DOHH2 (cell line): ENCODE data around the gene QRICH2.

Source experiments
- H3F3A ChIP-seq: fragments of 200-600 bp; sonication (generic), shearing (Covaris generic); 2 replicates; pipeline ENCODE4 v1.6.0; 2016; ENCODE audit warnings: antibody characterized with exemption, mild to moderate bottlenecking; ENCODE audit not compliant: control insufficient read depth, insufficient read depth
- H3K27ac ChIP-seq: fragments of 200-600 bp; sonication (generic); 2 replicates; pipeline ENCODE4 v1.5.1; 2014; ENCODE audit warnings: low read depth, mild to moderate bottlenecking, low read length, moderate library complexity
- H3K27me3 ChIP-seq: fragments of 200-600 bp; sonication (generic); 2 replicates; pipeline ENCODE4 v1.6.1; 2014; ENCODE audit warnings: mild to moderate bottlenecking, low read length, mixed read lengths; ENCODE audit not compliant: control insufficient read depth
- H3K36me3 ChIP-seq: fragments of 200-600 bp; sonication (generic); 2 replicates; pipeline ENCODE4 v1.6.1; 2014; ENCODE audit warnings: mild to moderate bottlenecking, low read length, moderate library complexity, mixed read lengths; ENCODE audit not compliant: control insufficient read depth
- H3K4me1 ChIP-seq: fragments of 200-600 bp; sonication (generic); 2 replicates; pipeline ENCODE4 v1.6.1; 2014; ENCODE audit warnings: mild to moderate bottlenecking, low read length, mixed read lengths; ENCODE audit not compliant: control insufficient read depth
- H3K4me2 ChIP-seq: fragments of 200-600 bp; sonication (generic); 2 replicates; pipeline ENCODE4 v1.6.0; 2014; ENCODE audit warnings: mild to moderate bottlenecking, low read length, moderate library complexity
- H3K4me3 ChIP-seq: fragments of 200-600 bp; sonication (generic); 2 replicates; pipeline ENCODE4 v1.5.1; 2014; ENCODE audit warnings: mild to moderate bottlenecking, low read length, mixed read lengths
- H3K79me2 ChIP-seq: fragments of 200-600 bp; sonication (generic); 2 replicates; pipeline ENCODE4 v1.6.1; 2014; ENCODE audit warnings: mild to moderate bottlenecking, low read length, mixed read lengths; ENCODE audit not compliant: control insufficient read depth
- H3K9me2 ChIP-seq: fragments of 200-600 bp; sonication (generic); replicated peaks from 2 replicates; pipeline ENCODE4 v1.6.1; 2014; ENCODE audit warnings: mild to moderate bottlenecking, low read length, mixed read lengths; ENCODE audit not compliant: control insufficient read depth
- H3K9me3 ChIP-seq: fragments of 200-600 bp; sonication (generic); 2 replicates; pipeline ENCODE4 v1.6.1; 2014; ENCODE audit warnings: antibody characterized with exemption, low read length, mixed read lengths; ENCODE audit not compliant: control insufficient read depth, insufficient read depth
- H4K20me1 ChIP-seq: fragments of 200-600 bp; sonication (generic); 2 replicates; pipeline ENCODE4 v1.6.0; 2014; ENCODE audit warnings: low read depth, mild to moderate bottlenecking, antibody characterized with exemption, low read length, moderate library complexity; ENCODE audit not compliant: control insufficient read depth, insufficient read depth
- EZH2phosphoT487 ChIP-seq: fragments of 200-600 bp; sonication (generic); IDR thresholded peaks from 2 replicates; pipeline ENCODE4 v1.6.1; 2017; ENCODE audit warnings: borderline replicate concordance, mild to moderate bottlenecking, antibody characterized with exemption, low read length, moderate library complexity, mixed read lengths
- TF ChIP-seq, protein P1 (sequence below): fragments of 200-600 bp; sonication (generic); IDR thresholded peaks from one replicate; pipeline ENCODE4 v1.5.1; 2014; ENCODE audit warnings: antibody characterized with exemption, mild to moderate bottlenecking, low read depth, low read length; ENCODE audit not compliant: poor library complexity, severe bottlenecking

The QRICH2 gene

GRCh38 chr17:76262732-76263344 lies 45.2 kb downstream of the QRICH2 start:
- peak overlapping the region; percentile 77 for H3K27ac ChIP-seq
- H3K4me1 ChIP-seq: peaks cover 79% of the 10 kb centered on the region
- H3K27me3 ChIP-seq: no peaks in the 10 kb centered on the region
- peaks cover 23% of the 10 kb centered on the region for H3K79me2 ChIP-seq
- peak overlapping the region; percentile 68 for H3K4me3 ChIP-seq
- no peaks in the 10 kb centered on the region for H3K9me3 ChIP-seq
- H3K9me2 ChIP-seq: no peaks in the 10 kb centered on the region
- TF ChIP-seq, protein P1, sequence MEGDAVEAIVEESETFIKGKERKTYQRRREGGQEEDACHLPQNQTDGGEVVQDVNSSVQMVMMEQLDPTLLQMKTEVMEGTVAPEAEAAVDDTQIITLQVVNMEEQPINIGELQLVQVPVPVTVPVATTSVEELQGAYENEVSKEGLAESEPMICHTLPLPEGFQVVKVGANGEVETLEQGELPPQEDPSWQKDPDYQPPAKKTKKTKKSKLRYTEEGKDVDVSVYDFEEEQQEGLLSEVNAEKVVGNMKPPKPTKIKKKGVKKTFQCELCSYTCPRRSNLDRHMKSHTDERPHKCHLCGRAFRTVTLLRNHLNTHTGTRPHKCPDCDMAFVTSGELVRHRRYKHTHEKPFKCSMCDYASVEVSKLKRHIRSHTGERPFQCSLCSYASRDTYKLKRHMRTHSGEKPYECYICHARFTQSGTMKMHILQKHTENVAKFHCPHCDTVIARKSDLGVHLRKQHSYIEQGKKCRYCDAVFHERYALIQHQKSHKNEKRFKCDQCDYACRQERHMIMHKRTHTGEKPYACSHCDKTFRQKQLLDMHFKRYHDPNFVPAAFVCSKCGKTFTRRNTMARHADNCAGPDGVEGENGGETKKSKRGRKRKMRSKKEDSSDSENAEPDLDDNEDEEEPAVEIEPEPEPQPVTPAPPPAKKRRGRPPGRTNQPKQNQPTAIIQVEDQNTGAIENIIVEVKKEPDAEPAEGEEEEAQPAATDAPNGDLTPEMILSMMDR: no peak
- TF ChIP-seq EZH2phosphoT487: no peak
- peak overlapping the region; percentile 73 for H3K4me2 ChIP-seq
- no peaks in the 10 kb centered on the region for H4K20me1 ChIP-seq
- H3F3A ChIP-seq: peaks cover 27% of the 10 kb centered on the region
- H3K36me3 ChIP-seq: peaks cover 20% of the 10 kb centered on the region

- no peaks in the 10 kb centered on the region for H3K9me2 ChIP-seq
- H3K4me3 ChIP-seq: peak overlapping the region; percentile 68
- H3K27me3 ChIP-seq: no peaks in the 10 kb centered on the region
- TF ChIP-seq, protein P1: peak; percentile 30
- TF ChIP-seq EZH2phosphoT487: no peak
- H3K4me1 ChIP-seq: peaks cover 66% of the 10 kb centered on the region
- H3K4me2 ChIP-seq: peak overlapping the region; percentile 73
- peaks cover 11% of the 10 kb centered on the region for H3K36me3 ChIP-seq
- peaks cover 11% of the 10 kb centered on the region for H3K79me2 ChIP-seq
- no peaks in the 10 kb centered on the region for H4K20me1 ChIP-seq
- no peaks in the 10 kb centered on the region for H3K9me3 ChIP-seq
- peaks cover 27% of the 10 kb centered on the region for H3F3A ChIP-seq
- peak overlapping the region; percentile 77 for H3K27ac ChIP-seq
Observed at GRCh38 chr17:76261421-76262215, 46.5 kb downstream of the QRICH2 start.

- Histone ChIP-seq H3F3A (peaks cover 27% of the 10 kb centered on the region), H3K4me1 (peaks cover 64% of the 10 kb centered on the region), H3K79me2 (peaks cover 2% of the 10 kb centered on the region), H3K36me3 (peaks cover 1% of the 10 kb centered on the region), H3K9me2 (no peaks in the 10 kb centered on the region), H3K4me2 (peak overlapping the region; percentile 73), H3K4me3 (peak overlapping the region; percentile 68), H3K27me3 (no peaks in the 10 kb centered on the region), H3K9me3 (no peaks in the 10 kb centered on the region), H3K27ac (peak overlapping the region; percentile 77), H4K20me1 (no peaks in the 10 kb centered on the region)
- TF ChIP-seq EZH2phosphoT487: no peak
- TF ChIP-seq, protein P1: no peak
Observed at GRCh38 chr17:76260669-76261068, 47.4 kb downstream of the QRICH2 start.
